T1000 (cell line): Measurements from ENCODE around the gene CERS2.

ENCODE experiments used
- DNase-seq: peaks from one replicate; lab custom pipeline; 2025; ENCODE audit warnings: mixed read lengths; lab: John Stamatoyannopoulos, UW

Gene CERS2

GRCh38 chr1:150974580-150975478, at the start of gene CERS2:
TSS of gene CERS2 (minus strand) at chr1:150974835. CDS start at chr1:150969090, 5,745 bp downstream.
- DNase-seq: peak; percentile 70

- no peak for DNase-seq
Observed at GRCh38 chr1:151013518-151013917, 38.9 kb upstream of the CERS2 start.

GRCh38 chr1:151012684-151013471, 38.2 kb upstream of the CERS2 start:
- DNase-seq: no peak

GRCh38 chr1:151011154-151011850, 36.7 kb upstream of the CERS2 start:
- no peak for DNase-seq

- DNase-seq: no peak
Observed at GRCh38 chr1:151010346-151010726, 35.7 kb upstream of the CERS2 start.

GRCh38 chr1:151009674-151010345, 35.2 kb upstream of the CERS2 start:
- no peak for DNase-seq

- DNase-seq: no peak
Observed at GRCh38 chr1:151009206-151009587, 34.6 kb upstream of the CERS2 start.

- peak; percentile 96 for DNase-seq
Observed at GRCh38 chr1:151008244-151009205, 33.9 kb upstream of the CERS2 start, which contains the start of gene PRUNE1. TSS of gene PRUNE1 (plus strand) at chr1:151008449. CDS start at chr1:151008633, 184 bp downstream.

- no peak for DNase-seq
Observed at GRCh38 chr1:151007853-151008243, 33.2 kb upstream of the CERS2 start.

GRCh38 chr1:151006327-151007052, 31.9 kb upstream of the CERS2 start, which contains the start of gene MINDY1:
TSS of gene MINDY1 (minus strand) at chr1:151006902. CDS start at chr1:151002617, 4,285 bp downstream.
- DNase-seq: peak; percentile 41

GRCh38 chr1:151005729-151006319, 31.2 kb upstream of the CERS2 start:
- DNase-seq: no peak

- no peak for DNase-seq
Observed at GRCh38 chr1:151003180-151003579, 28.5 kb upstream of the CERS2 start.

GRCh38 chr1:151002611-151003010, 28.0 kb upstream of the CERS2 start:
- no peak for DNase-seq

GRCh38 chr1:151002051-151002450, 27.4 kb upstream of the CERS2 start:
- no peak for DNase-seq

GRCh38 chr1:151001602-151002001, 27.0 kb upstream of the CERS2 start:
- DNase-seq: no peak

GRCh38 chr1:151000408-151000807, 25.8 kb upstream of the CERS2 start:
- no peak for DNase-seq

- DNase-seq: no peak
Observed at GRCh38 chr1:150999926-151000325, 25.3 kb upstream of the CERS2 start.

- peak; percentile 35 for DNase-seq
Observed at GRCh38 chr1:150999051-150999674, 24.5 kb upstream of the CERS2 start.

GRCh38 chr1:150997949-150998348, 23.3 kb upstream of the CERS2 start:
- DNase-seq: no peak
